ENCODE results near the gene PCSK1N.
A peak's percentile ranks its signal among the peaks of the same experiment; 100 is the strongest.

The PCSK1N gene

GRCh38 chrX:48818866-48819265 lies 16.5 kb downstream of the PCSK1N start:
- no peak; the same call in 2 of the 3 replicates for ATAC-seq

DNA sequence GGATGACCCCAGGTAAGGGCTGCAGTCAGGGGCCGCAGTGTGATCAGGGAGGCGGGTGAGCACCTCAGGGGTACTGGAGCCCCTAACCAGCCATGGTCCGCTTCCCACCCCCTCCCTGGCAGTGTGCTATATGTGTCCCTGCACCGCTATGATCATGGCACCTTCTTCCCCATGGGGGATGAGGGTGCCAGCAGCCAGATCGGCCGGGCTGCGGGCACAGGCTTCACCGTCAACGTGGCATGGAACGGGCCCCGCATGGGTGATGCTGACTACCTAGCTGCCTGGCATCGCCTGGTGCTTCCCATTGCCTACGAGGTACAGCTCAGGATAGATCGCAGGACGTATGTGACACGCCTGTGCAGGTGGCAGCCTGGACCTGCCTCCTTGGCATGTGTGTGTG lies 17.3 kb downstream of the PCSK1N start:
- no peak for ATAC-seq
- no peak for TF ChIP-seq ZNF8 (CRISPR knock-in tag; IDR thresholded peaks at IDR 0.05)
- TF ChIP-seq, protein P1, sequence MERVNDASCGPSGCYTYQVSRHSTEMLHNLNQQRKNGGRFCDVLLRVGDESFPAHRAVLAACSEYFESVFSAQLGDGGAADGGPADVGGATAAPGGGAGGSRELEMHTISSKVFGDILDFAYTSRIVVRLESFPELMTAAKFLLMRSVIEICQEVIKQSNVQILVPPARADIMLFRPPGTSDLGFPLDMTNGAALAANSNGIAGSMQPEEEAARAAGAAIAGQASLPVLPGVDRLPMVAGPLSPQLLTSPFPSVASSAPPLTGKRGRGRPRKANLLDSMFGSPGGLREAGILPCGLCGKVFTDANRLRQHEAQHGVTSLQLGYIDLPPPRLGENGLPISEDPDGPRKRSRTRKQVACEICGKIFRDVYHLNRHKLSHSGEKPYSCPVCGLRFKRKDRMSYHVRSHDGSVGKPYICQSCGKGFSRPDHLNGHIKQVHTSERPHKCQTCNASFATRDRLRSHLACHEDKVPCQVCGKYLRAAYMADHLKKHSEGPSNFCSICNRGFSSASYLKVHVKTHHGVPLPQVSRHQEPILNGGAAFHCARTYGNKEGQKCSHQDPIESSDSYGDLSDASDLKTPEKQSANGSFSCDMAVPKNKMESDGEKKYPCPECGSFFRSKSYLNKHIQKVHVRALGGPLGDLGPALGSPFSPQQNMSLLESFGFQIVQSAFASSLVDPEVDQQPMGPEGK (CRISPR knock-in tag; IDR thresholded peaks at IDR 0.05; ENCODE audit: borderline replicate concordance), result no peak

More at GRCh38 chrX:48818866-48819265, 16.5 kb downstream of the PCSK1N start:
- TF ChIP-seq, protein P1 (CRISPR knock-in tag; IDR thresholded peaks at IDR 0.05; ENCODE audit: borderline replicate concordance), result no peak
- TF ChIP-seq RARB (CRISPR knock-in tag; IDR thresholded peaks at IDR 0.05) (no peak), ZNF565 (CRISPR knock-in tag; conservative IDR thresholded peaks at IDR 0.05; ENCODE audit: low read depth) (no peak), PPARA (CRISPR knock-in tag; IDR thresholded peaks at IDR 0.05; ENCODE audit: borderline replicate concordance) (no peak), SNAI2 (CRISPR knock-in tag; IDR thresholded peaks at IDR 0.05) (no peak), TSHZ2 (CRISPR knock-in tag; IDR thresholded peaks at IDR 0.05) (no peak), ISL1 (CRISPR knock-in tag; IDR thresholded peaks at IDR 0.05) (no peak), ARNTL (CRISPR knock-in tag; IDR thresholded peaks at IDR 0.05; ENCODE audit: borderline replicate concordance, low read depth) (no peak), BACH2 (CRISPR knock-in tag; IDR thresholded peaks at IDR 0.05; ENCODE audit: borderline replicate concordance) (no peak), TCF4 (CRISPR knock-in tag; IDR thresholded peaks at IDR 0.05; ENCODE audit: borderline replicate concordance) (no peak), CREB5 (CRISPR knock-in tag; IDR thresholded peaks at IDR 0.05; ENCODE audit: low read depth) (no peak), ZNF8 (CRISPR knock-in tag; IDR thresholded peaks at IDR 0.05) (no peak), ESRRG (CRISPR knock-in tag; IDR thresholded peaks at IDR 0.05) (no peak), GLIS3 (CRISPR knock-in tag; IDR thresholded peaks at IDR 0.05) (no peak), POU6F1 (CRISPR knock-in tag; IDR thresholded peaks at IDR 0.05; ENCODE audit: borderline replicate concordance, low read depth) (no peak), ZFP30 (CRISPR knock-in tag; IDR thresholded peaks at IDR 0.05) (no peak)
- TF ChIP-seq, protein P2, sequence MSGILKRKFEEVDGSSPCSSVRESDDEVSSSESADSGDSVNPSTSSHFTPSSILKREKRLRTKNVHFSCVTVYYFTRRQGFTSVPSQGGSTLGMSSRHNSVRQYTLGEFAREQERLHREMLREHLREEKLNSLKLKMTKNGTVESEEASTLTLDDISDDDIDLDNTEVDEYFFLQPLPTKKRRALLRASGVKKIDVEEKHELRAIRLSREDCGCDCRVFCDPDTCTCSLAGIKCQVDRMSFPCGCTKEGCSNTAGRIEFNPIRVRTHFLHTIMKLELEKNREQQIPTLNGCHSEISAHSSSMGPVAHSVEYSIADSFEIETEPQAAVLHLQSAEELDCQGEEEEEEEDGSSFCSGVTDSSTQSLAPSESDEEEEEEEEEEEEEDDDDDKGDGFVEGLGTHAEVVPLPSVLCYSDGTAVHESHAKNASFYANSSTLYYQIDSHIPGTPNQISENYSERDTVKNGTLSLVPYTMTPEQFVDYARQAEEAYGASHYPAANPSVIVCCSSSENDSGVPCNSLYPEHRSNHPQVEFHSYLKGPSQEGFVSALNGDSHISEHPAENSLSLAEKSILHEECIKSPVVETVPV (CRISPR knock-in tag; IDR thresholded peaks at IDR 0.05), result no peak

DNA sequence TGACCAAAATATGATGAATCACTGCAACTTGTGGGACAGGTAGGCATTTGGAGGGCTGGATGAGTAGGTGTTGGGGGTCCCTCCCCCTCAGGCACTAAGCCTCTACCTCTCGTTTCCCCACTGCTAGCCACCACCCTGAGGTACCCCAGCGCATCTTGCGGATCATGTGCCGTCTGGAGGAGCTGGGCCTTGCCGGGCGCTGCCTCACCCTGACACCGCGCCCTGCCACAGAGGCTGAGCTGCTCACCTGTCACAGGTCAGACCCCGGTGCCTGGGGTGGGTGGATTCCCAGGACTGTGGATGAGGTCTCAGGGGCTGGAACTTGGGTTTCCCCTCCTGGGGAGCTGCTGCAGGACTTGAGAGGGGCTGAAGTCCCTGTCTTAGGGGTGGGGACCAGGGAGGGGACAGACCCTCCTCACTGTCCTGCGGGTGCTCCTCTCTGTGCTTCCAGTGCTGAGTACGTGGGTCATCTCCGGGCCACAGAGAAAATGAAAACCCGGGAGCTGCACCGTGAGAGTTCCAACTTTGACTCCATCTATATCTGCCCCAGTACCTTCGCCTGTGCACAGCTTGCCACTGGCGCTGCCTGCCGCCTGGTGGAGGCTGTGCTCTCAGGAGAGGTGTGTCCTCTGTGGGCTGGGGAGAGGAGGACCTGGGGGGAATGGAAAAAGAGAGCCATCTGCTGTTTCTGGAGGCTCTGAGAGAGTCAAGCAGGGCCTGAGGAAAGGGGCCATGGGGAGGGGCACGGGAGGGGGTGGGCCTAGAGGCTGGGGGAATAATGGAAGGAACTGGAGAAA lies 19.2 kb downstream of the PCSK1N start:
- peak; percentile 31; the same call in 1 of the 3 replicates for ATAC-seq
- TF ChIP-seq PPARA (CRISPR knock-in tag; IDR thresholded peaks at IDR 0.05; ENCODE audit: borderline replicate concordance), result no peak
- no peak for TF ChIP-seq TOX (CRISPR knock-in tag; IDR thresholded peaks at IDR 0.05; ENCODE audit: borderline replicate concordance)
- TF ChIP-seq OSR1 (CRISPR knock-in tag; IDR thresholded peaks at IDR 0.05), result no peak
- no peak for TF ChIP-seq POU6F1 (CRISPR knock-in tag; IDR thresholded peaks at IDR 0.05; ENCODE audit: borderline replicate concordance, low read depth)
- no peak for TF ChIP-seq ZNF8 (CRISPR knock-in tag; IDR thresholded peaks at IDR 0.05)
- TF ChIP-seq ISL1 (CRISPR knock-in tag; IDR thresholded peaks at IDR 0.05), result no peak
- no peak for TF ChIP-seq CSDC2 (CRISPR knock-in tag; IDR thresholded peaks at IDR 0.05)
- no peak for TF ChIP-seq ZNF70 (CRISPR knock-in tag; IDR thresholded peaks at IDR 0.05)
